Suprapubic skin (tissue), 3 donors: ENCODE results near the gene ANTXR1.

ENCODE experiments used
- CTCF ChIP-seq, 2 donors: fragments of 200-600 bp in 1 of 2; fragments of 450-650 bp in 1 of 2; sonication (generic) in 1 of 2; IDR thresholded peaks; one replicate each; pipeline ENCODE4 v1.5.1; 2016 to 2019; ENCODE audit warnings: antibody characterized with exemption in 2 of 2, mild to moderate bottlenecking in 1 of 2, moderate library complexity in 1 of 2
- POLR2A ChIP-seq, 2 donors: fragments of 450-650 bp; IDR thresholded peaks; one replicate each; pipeline ENCODE4 v1.6.1; 2017; ENCODE audit warnings: antibody characterized with exemption in 2 of 2, mild to moderate bottlenecking in 2 of 2, moderate library complexity in 2 of 2

- no peak for TF ChIP-seq CTCF (IDR thresholded peaks at IDR 0.05)
- no peak for TF ChIP-seq POLR2A (IDR thresholded peaks at IDR 0.05)
Observed at GRCh38 chr2:69223759-69224511, 211.0 kb downstream of the ANTXR1 start.
